Measurements from ENCODE around the gene DDHD1.
"Not testable (repeated sequence)": the region's sequence is repeated elsewhere in the genome, so short reads cannot be mapped to it uniquely, and the experiment has no call there.

DDHD1 gene

DNA sequence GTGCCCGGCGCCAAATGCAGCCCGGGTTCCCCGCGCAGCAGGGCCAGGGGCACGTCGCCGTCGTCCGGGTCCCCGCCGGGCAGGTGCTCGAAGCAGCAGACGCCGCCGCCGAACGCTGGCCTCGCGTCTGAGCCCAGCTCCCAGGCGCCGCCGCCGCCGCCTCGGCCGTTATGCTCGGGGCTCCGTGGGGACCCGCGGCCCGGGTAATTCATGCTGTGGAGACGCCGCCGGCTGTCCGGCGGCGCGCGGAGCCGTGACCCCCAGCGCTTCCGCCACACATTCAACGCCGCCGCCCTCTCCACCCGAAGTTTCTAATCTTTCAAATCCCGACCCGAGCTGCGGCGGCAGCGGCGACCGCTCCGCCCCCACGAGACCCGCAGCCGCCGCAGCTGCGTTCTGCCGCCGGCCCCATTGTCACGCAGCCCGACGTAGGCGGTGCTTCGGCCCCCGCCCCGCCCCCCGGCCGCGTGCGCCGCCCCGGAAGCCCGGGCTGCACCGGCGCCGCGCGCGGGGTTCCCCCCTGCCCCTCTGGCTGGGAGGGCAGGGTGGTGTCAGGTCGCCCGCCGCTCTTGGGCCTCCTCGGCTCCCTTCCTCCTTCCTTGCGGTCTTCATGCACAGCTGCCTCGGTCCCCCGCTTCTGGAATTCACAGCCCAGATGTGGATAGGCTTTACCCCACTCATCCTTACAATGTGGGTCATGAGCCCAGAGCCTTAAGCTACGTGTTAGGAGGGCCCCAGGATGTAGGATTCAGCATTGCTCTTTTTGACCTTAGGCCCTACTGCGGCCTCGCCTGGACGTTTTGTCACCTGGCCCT lies at the start of gene DDHD1:
DDHD1 (minus strand) TSS at position 437 of the 815 bp plus-strand sequence; CDS start at position 212, 225 bp downstream.
- DNase-seq (ENCODE audit: low read depth in 2 of 2, low spot score in 1 of 2): peak; percentile 55 to 66

DNA sequence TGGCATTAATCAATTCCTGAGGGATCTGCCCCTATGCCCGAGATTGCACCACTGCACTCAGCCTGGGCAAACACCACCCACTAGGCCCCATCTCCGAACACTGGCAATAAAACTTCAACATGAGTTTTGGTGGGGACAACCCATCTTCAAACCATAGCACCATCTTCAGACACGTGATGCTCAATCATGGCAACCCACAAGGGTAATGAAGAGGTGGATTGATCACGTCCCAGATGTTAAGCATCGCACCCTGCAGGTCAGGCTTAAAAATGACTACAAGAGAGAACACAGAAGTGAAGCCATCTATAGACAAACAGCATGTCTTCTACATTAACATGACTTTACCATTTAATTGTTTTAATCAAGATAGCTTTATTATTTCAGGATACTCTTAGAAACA lies 42.8 kb upstream of the DDHD1 start:
- no peak for DNase-seq (ENCODE audit: low read depth in 2 of 2, low spot score in 1 of 2)

DNA sequence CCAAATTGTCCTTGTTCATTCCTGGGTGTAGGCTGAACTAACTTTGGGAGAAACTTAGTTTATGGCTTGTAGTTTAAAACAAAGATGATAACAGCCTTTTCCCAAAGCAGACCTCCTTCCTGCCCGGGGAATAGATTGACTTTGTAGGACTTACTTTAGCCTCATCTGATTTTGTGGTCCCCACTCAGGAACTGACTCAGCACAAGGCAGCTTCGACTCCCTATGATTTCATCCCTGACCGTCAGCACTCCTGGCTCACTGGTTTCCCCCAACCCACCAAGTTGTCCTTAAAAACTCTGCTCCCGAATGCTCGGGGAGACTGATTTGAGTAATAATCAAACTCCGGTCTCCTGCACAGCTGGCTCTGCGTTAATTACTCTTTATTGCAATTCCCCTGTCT lies 40.1 kb upstream of the DDHD1 start:
- no peak for DNase-seq (ENCODE audit: low read depth in 2 of 2, low spot score in 1 of 2)

DNA sequence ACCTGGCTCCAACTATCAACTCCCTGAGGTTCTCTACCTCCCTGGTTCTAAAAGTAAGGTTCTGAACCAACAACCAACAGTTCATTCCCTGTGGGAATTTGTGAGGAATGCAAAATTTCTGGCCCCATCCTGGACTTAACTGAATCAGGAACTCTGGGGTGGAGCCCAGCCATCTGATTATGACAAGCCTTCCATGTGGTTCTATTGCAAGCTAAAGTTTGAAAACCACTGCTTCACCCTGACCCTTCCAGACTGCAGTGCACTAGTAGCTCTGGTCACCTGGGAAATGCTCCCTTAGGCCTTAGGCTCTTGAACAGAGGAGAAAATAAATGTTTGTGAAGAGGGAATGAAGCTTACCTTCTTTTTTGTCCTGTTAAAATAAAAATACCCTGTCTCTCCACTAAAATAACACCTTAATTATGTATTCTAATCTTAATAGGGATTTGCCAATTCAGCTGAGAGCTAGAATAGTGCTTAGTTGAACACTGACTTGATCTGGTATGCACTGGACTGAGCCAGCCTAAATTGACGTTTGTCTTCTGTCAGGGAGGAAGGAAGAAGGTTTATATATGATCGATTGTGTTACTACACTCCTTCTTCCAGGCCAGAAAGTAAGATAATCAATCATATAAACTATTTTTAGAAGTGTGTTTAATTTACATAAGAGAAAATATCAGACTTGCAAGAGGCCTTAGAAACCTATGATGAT lies 39.1 kb upstream of the DDHD1 start:
- no peak for DNase-seq (ENCODE audit: low read depth in 2 of 2, low spot score in 1 of 2)

DNA sequence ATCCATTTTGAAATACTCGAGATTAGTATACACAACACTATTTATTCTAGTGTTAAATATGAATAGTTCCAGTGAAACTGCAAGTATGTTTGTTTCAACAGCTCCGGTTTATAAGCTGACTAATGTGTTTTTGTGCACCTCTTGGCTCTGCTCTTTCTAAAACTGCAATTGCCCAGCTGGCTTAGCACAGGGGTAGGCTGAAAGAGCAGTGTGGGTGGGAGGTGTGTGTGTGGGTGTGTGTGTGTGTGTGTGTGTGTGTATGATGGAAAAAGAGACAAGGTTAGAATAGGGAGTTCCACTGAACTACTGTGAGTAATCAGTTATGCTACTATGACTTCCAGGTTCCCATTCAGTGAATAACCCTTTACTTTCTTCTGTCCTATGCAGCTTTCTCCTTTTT lies 37.8 kb upstream of the DDHD1 start:
- DNase-seq (ENCODE audit: low read depth in 2 of 2, low spot score in 1 of 2): peak in 1 of 2 donors; percentile 8

DNA sequence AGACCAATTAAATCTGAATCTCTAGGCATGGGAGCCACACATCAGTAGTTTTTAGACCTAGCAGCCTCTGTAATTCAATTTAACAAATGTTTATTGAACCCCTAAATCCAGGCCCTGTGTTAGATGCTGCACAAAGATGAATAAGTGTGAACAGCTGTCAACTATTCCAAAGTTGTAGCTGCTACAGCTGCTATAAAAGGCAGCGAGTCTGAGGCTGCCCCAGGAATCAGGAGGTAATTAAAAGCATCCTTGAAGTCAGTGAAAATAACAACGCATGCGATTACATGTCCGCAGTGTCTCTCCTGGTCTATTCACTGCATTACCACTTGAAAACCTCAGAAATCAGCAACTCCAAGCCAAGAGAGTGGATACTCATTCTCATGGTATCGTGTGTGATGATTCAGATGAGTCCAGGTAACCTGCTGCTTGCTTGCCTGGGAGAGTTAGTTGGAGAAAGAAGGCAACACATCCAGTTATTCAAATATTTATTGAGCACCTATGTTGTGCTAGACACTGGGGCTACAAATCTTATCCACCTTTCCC lies 34.9 kb upstream of the DDHD1 start:
- DNase-seq (ENCODE audit: low read depth in 2 of 2, low spot score in 1 of 2): no peak

GRCh38 chr14:53186532-53186931 lies 33.4 kb upstream of the DDHD1 start:
- DNase-seq (ENCODE audit: low read depth in 2 of 2, low spot score in 1 of 2): no peak

DNA sequence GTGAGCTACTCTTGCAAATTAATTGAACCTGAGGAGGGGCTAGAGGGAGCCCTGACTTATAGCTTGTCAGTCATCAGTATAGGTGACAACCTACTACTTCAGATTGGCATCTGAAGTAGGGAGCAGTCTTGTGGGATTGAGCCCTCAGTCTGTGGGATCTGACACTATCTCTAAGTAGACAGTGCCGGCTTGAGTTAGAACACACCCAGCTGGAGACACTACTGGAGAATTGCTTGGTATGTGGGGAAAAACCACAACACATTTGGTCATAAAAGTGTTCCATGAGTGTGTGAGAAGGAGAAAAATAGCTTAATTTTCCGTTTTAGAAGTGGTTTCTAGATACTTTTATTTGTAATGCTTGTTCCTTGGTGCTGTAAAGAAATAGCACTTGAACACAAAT lies 30.5 kb upstream of the DDHD1 start:
- DNase-seq (ENCODE audit: low read depth in 2 of 2, low spot score in 1 of 2): no peak

- no peak for DNase-seq (ENCODE audit: low read depth in 2 of 2, low spot score in 1 of 2)
Observed at GRCh38 chr14:53183056-53183455, 29.9 kb upstream of the DDHD1 start.

DNA sequence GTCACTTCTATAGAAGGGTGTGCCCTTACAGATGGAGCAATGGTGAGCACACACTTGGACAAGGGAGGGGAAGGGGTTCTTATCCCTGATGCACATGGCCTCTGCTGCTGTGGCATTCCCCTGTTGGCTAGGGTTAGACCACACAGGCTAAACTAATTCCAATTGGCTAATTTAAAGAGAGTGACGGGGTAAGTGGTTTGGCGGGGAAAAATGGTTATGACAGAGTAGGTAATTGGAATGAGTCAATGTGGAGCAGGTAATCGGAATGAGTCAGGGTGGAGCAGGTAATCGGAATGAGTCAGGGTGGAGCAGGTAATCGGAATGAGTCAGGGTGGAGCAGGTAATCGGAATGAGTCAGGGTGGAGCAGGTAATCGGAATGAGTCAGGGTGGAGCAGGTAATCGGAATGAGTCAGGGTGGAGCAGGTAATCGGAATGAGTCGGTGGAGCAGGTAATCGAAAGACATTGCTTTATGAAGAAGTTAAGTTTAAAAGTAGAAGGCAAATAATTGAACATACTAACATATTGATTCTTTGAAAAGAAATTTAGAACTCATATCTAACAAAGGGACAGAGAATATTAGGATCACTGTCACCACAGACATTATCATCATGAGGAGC lies 28.4 kb upstream of the DDHD1 start:
- not testable (repeated sequence) for DNase-seq (ENCODE audit: low read depth in 2 of 2, low spot score in 1 of 2)

GRCh38 chr14:53180272-53181221 lies 27.4 kb upstream of the DDHD1 start:
- peak in 1 of 2 donors; percentile 17 for DNase-seq (ENCODE audit: low read depth in 2 of 2, low spot score in 1 of 2)

GRCh38 chr14:53179486-53180005 lies 26.4 kb upstream of the DDHD1 start:
- DNase-seq (ENCODE audit: low read depth in 2 of 2, low spot score in 1 of 2): not testable (repeated sequence)

GRCh38 chr14:53175375-53175774 lies 22.3 kb upstream of the DDHD1 start:
- no peak for DNase-seq (ENCODE audit: low read depth in 2 of 2, low spot score in 1 of 2)

DNA sequence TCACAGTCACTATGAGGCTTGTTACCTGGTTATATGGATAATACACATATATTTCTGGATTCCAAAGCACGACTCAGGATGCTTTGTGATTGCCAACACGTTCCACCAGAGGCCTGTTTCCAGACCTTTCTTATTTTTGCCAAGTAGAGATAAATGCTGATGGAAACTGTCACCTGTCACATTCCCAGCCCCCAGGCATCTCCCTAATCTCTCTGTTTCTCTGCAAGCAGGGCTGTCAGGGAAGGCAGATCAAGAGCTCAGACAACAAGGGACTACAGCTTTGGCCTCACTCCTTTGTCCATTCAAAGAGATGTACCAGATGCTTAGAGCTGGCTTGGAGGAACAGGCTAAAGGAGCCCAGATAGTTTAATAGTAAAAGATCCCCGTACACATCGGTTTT lies 21.8 kb upstream of the DDHD1 start:
- DNase-seq (ENCODE audit: low read depth in 2 of 2, low spot score in 1 of 2): no peak

- DNase-seq (ENCODE audit: low read depth in 2 of 2, low spot score in 1 of 2): no peak
Observed at GRCh38 chr14:53168786-53169185, 15.7 kb upstream of the DDHD1 start.

GRCh38 chr14:53167602-53168328 lies 14.6 kb upstream of the DDHD1 start:
- DNase-seq (ENCODE audit: low read depth in 2 of 2, low spot score in 1 of 2): no peak

GRCh38 chr14:53161758-53162435 lies 8.8 kb upstream of the DDHD1 start:
- DNase-seq (ENCODE audit: low read depth in 2 of 2, low spot score in 1 of 2): no peak

GRCh38 chr14:53156238-53156637 lies 3.1 kb upstream of the DDHD1 start:
- DNase-seq (ENCODE audit: low read depth in 2 of 2, low spot score in 1 of 2): no peak

DNA sequence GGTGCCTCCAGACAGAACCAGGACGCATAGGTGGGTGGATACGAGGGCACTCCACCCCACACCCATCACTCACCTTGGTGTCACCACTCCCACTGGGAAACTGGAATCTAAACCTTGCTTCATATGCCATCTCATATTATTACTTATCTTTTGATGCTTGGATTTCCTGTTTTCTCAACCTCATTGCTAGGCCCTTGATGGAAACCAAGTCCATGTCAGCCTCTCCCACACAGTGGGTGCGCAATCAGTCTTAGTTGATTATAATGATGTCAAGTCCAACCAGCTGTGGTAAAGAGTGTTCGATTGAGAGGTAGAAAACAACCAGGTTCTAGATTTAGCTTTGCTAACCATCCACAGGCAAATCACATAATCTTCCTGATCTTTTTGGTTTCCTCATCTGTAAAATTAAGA lies 584 bp upstream of the DDHD1 start:
- no peak for DNase-seq (ENCODE audit: low read depth in 2 of 2, low spot score in 1 of 2)
